ENCODE results near the gene SPI1.
A peak's percentile ranks its signal among the peaks of the same experiment; 100 is the strongest.

The SPI1 gene

DNA sequence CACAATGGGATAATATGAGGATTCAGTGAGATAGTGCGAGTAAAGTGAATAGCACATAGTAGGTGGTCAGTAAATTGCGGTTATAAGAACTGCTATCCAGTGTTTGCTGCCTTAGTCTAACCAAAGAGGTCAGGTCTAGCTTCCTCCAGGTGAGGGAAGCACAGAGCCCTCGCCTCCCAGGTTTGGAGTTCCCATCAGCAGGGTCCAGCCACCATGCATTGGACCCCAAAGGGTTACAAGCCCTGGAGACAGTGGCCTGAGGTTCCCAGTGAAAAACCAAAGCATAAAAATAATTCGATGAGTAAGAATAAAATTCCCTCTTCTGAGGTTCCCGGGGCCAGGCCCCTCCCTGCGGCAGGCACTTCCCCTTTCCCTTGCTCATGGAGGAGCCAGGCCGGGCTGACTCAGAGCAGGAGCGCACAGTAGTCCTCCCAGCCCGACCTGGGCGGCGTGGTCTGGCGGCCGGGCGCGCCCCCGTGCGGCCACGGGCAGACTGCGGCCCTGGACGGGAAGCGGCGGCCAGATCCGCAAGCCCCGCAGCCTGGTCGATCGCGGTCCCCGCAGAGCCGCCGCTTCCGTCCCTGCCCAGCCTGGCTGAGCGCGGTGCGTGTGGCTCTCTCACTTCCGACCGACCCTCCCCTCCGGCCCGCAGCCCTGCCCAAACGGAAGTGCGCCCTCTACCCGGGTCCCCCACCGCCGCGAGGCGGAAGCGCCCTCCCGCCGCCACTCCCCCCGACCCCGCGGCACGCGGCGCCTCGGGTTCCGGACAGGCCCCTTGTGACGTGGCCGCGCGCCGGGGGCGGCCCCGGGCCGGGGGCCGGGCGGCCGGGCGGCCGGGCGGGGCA is 29.6 kb upstream of the SPI1 start, which contains the start of gene SLC39A13:
Gene SLC39A13, plus strand, starts transcription at position 845 of the 845 bp plus-strand sequence. CDS start 1,505 bp downstream, outside the sequence.
- H3K27me3 ChIP-seq, result no peaks in the 10 kb centered on the region
- H3K36me3 ChIP-seq, result no peaks in the 10 kb centered on the region
- H3K27ac ChIP-seq, result peak within 1 kb of the TSS; percentile 100
- H3K9me3 ChIP-seq, result no peaks in the 10 kb centered on the region
- peaks cover 44 to 55% of the 10 kb centered on the region in 2 experiments for H3K4me1 ChIP-seq (ENCODE audit: control insufficient read depth in 1 of 2, insufficient read depth in 1 of 2, low read depth in 1 of 2, low read length in 1 of 2)
- peak; percentile 99 for TF ChIP-seq CTCF (IDR thresholded peaks at IDR 0.05)
- peak within 1 kb of the TSS; percentile 80 to 93 for H3K4me3 ChIP-seq (ENCODE audit: low read depth in 1 of 2, low read length in 1 of 2)

- H3K27ac ChIP-seq, result peak overlapping the region; percentile 100
- no peaks in the 10 kb centered on the region for H3K9me3 ChIP-seq
- H3K27me3 ChIP-seq, result no peaks in the 10 kb centered on the region
- H3K36me3 ChIP-seq, result no peaks in the 10 kb centered on the region
- H3K4me1 ChIP-seq (ENCODE audit: control insufficient read depth in 1 of 2, insufficient read depth in 1 of 2, low read depth in 1 of 2, low read length in 1 of 2), result peaks cover 50 to 61% of the 10 kb centered on the region in 2 experiments
- H3K4me3 ChIP-seq (ENCODE audit: low read depth in 1 of 2, low read length in 1 of 2), result peak overlapping the region; percentile 80 to 93
- TF ChIP-seq CTCF (IDR thresholded peaks at IDR 0.05), result peak; percentile 36
Measured at GRCh38 chr11:47406896-47407745, 28.8 kb upstream of the SPI1 start.

- Histone ChIP-seq H3K27me3 (no peaks in the 10 kb centered on the region), H3K27ac (peak overlapping the region; percentile 67), H3K4me3 (ENCODE audit: low read depth in 1 of 2, low read length in 1 of 2) (no peak overlapping the region), H3K9me3 (no peaks in the 10 kb centered on the region), H3K4me1 (ENCODE audit: control insufficient read depth in 1 of 2, insufficient read depth in 1 of 2, low read depth in 1 of 2, low read length in 1 of 2) (peaks cover 73 to 81% of the 10 kb centered on the region in 2 experiments), H3K36me3 (no peaks in the 10 kb centered on the region)
- TF ChIP-seq CTCF (IDR thresholded peaks at IDR 0.05), result no peak
Measured at GRCh38 chr11:47403571-47403970, 25.2 kb upstream of the SPI1 start.

DNA sequence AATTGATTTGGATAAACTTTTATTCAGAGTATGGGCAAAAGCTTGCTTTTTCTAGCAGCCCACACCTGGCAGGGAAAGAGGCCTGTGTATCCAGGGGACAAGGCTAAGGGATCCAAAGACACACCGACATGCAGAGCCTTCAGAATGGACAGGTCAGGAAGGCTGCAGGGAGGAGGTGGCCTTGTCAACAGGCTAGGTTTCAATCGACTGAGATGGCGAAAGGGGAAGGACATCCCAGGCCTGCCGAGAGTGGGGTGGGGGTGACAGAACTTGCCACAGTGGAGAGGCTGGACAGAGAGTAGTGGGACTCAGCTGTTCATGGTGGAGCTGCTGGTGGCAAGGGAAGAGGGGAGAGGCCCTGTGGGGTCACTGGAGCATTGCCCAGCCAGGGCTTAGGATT is 24.8 kb upstream of the SPI1 start:
- H3K4me3 ChIP-seq (ENCODE audit: low read depth in 1 of 2, low read length in 1 of 2), result no peak overlapping the region
- peak overlapping the region; percentile 67 for H3K27ac ChIP-seq
- H3K9me3 ChIP-seq, result no peaks in the 10 kb centered on the region
- TF ChIP-seq CTCF (IDR thresholded peaks at IDR 0.05), result no peak
- no peaks in the 10 kb centered on the region for H3K36me3 ChIP-seq
- no peaks in the 10 kb centered on the region for H3K27me3 ChIP-seq
- peaks cover 77 to 84% of the 10 kb centered on the region in 2 experiments for H3K4me1 ChIP-seq (ENCODE audit: control insufficient read depth in 1 of 2, insufficient read depth in 1 of 2, low read depth in 1 of 2, low read length in 1 of 2)

DNA sequence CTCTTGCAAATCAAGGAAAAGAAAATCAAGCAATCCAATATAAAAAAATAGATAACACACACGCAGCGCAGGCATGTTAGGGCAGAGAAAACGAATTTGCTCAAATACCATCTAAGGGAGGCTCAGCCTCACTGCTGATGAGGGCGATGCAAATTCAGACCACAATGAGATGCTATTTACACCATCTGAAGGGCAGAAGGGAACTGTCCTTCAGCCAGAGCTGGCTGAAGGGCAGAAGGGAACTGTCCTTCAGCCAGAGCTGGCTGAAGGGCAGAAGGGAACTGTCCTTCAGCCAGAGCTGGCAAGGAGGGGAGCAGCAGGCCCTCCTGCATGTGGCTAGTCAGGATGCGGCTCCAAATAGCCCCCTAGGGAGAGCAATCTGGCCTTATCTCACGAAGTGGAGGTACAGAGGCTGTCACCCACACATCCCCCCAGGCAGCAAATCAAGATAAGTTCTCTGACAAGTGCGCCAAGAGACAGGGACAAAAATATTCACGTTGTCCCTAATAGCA is 22.5 kb upstream of the SPI1 start:
- H3K9me3 ChIP-seq, result no peaks in the 10 kb centered on the region
- peak overlapping the region; percentile 99 for H3K27ac ChIP-seq
- TF ChIP-seq CTCF (IDR thresholded peaks at IDR 0.05), result no peak
- H3K4me3 ChIP-seq (ENCODE audit: low read depth in 1 of 2, low read length in 1 of 2), result peak overlapping the region; percentile 78 to 92
- H3K27me3 ChIP-seq, result no peaks in the 10 kb centered on the region
- H3K36me3 ChIP-seq, result no peaks in the 10 kb centered on the region
- H3K4me1 ChIP-seq (ENCODE audit: control insufficient read depth in 1 of 2, insufficient read depth in 1 of 2, low read depth in 1 of 2, low read length in 1 of 2), result peaks cover 77 to 80% of the 10 kb centered on the region in 2 experiments
